ENCODE data around the gene NT5C.

Gene NT5C

GRCh38 chr17:75096082-75096625 lies 35.4 kb downstream of the NT5C start:
- Histone ChIP-seq H3K27ac (no peak overlapping the region), H3K4me3 (no peak overlapping the region), H3K27me3 (no peaks in the 10 kb centered on the region), H3K36me3 (peaks cover 0 to 16% (median 0%) of the 10 kb centered on the region in 3 donors), H3K4me1 (peaks cover 0 to 33% (median 3%) of the 10 kb centered on the region in 4 donors), H3K9me3 (no peaks in the 10 kb centered on the region)
- intact Hi-C loops (cut with DNase I; ENCODE audit: low total_unique reads), result no loop called here
- peak; percentile 60 to 78 for DNase-seq
- TF ChIP-seq, protein P1, sequence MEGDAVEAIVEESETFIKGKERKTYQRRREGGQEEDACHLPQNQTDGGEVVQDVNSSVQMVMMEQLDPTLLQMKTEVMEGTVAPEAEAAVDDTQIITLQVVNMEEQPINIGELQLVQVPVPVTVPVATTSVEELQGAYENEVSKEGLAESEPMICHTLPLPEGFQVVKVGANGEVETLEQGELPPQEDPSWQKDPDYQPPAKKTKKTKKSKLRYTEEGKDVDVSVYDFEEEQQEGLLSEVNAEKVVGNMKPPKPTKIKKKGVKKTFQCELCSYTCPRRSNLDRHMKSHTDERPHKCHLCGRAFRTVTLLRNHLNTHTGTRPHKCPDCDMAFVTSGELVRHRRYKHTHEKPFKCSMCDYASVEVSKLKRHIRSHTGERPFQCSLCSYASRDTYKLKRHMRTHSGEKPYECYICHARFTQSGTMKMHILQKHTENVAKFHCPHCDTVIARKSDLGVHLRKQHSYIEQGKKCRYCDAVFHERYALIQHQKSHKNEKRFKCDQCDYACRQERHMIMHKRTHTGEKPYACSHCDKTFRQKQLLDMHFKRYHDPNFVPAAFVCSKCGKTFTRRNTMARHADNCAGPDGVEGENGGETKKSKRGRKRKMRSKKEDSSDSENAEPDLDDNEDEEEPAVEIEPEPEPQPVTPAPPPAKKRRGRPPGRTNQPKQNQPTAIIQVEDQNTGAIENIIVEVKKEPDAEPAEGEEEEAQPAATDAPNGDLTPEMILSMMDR (IDR thresholded peaks at IDR 0.05), result no peak

DNA sequence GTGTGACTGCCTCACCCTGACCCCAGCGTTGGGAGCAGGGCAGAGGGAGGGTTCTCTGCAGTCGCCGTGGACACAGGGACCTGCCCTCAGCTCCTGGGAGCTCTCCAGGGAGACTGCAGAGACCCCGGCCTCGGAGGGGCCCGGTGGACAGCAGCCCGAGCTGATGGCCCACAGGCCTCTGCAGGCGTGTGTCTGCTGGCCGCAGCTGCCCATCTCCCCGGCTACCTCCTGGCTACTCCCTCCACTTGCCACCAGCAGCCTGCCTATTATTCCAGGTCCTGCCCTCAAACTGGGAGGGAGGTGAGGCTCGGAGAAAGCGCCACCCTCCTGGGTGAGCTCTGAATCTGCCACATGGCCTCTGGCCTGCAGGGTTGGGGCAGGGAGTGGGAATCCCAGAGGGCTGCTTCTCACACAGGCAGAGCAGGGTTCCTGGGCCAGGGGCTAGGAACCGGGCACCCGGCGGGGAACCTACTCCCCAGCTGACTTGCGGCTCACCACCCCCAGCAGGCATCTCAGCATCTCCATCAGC lies 36.6 kb downstream of the NT5C start:
- no peak for DNase-seq

GRCh38 chr17:75093548-75094158 lies 37.9 kb downstream of the NT5C start:
- Histone ChIP-seq H3K4me3 (no peak overlapping the region), H3K36me3 (no peaks in the 10 kb centered on the region), H3K27ac (no peak overlapping the region), H3K27me3 (no peaks in the 10 kb centered on the region), H3K4me1 (peaks cover 0 to 41% (median 5%) of the 10 kb centered on the region in 4 donors), H3K9me3 (no peaks in the 10 kb centered on the region)
- intact Hi-C loops (cut with DNase I; ENCODE audit: low total_unique reads), result no loop called here
- no peak for DNase-seq
- TF ChIP-seq, protein P1 (IDR thresholded peaks at IDR 0.05), result no peak

More for the DNA sequence above, 36.6 kb downstream of the NT5C start:
- Histone ChIP-seq H3K4me1 (peaks cover 0 to 37% (median 3%) of the 10 kb centered on the region in 4 donors), H3K27ac (no peak overlapping the region), H3K4me3 (no peak overlapping the region), H3K27me3 (no peaks in the 10 kb centered on the region), H3K36me3 (peaks cover 0 to 6% (median 0%) of the 10 kb centered on the region in 3 donors), H3K9me3 (no peaks in the 10 kb centered on the region)
- intact Hi-C loops (cut with DNase I; ENCODE audit: low total_unique reads), result no loop called here
- TF ChIP-seq, protein P1 (IDR thresholded peaks at IDR 0.05), result no peak

GRCh38 chr17:75091855-75092327 lies 39.7 kb downstream of the NT5C start:
- Histone ChIP-seq H3K4me3 (no peak overlapping the region), H3K27ac (no peak overlapping the region), H3K4me1 (peaks cover 0 to 57% (median 18%) of the 10 kb centered on the region in 4 donors), H3K27me3 (peaks cover 0 to 8% of the 10 kb centered on the region in 2 donors), H3K9me3 (no peaks in the 10 kb centered on the region), H3K36me3 (no peaks in the 10 kb centered on the region)
- DNase-seq, result no peak
- TF ChIP-seq, protein P1 (IDR thresholded peaks at IDR 0.05), result no peak
- intact Hi-C loops (cut with DNase I; ENCODE audit: low total_unique reads), result no loop called here

DNA sequence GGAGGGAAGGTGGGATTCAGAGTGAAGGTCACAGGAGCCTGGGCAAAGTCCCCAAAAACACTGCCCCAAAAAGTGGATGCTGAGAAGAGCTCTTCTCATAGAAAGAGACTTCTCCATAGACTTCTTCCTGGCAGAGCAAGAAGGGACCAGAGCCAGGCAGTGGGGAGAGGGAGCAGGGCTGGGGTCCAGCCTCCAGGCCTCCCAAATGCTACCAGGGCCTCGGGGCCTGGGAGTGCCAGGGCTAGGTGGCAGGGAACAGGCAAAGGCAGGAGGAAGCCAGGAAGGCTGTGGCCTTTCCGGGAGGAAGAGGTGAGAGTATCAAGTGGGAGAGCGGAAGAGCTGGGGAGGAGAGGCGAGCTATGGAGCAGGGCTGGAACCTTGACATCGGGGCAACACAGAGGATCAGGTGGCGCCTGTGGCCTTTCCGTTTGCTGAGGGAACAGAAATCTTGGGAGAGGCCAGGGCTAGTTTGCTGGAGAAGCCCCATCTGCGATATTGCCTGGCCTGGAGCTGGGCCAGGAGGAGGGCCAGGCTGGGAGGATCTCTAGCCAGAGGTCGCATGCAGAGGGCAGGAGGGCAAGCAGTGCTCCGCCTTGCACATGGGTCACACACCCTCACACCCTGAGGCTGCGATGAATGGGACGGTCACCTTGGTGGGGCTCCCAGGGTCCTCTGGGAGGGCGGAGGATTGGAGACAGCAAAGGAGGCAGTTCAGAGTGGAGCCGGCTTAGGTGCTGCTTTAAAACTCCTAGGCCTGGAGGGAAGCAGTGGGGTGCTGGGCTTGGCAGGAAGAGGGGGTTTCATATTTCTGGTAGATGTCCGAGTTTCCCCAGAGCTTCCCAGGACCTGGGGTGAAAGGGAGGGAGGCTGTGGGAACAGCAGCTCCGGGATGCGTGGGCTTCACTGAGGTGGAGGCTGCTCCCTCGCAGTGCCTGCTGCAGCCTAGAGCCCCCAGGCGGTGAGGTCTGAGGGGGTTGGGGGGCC lies 40.4 kb downstream of the NT5C start:
- TF ChIP-seq, protein P1 (IDR thresholded peaks at IDR 0.05), result no peak
- H3K4me1 ChIP-seq, result peaks cover 0 to 52% (median 17%) of the 10 kb centered on the region in 4 donors
- no peak overlapping the region for H3K4me3 ChIP-seq
- no peaks in the 10 kb centered on the region for H3K9me3 ChIP-seq
- H3K27me3 ChIP-seq, result peaks cover 0 to 8% of the 10 kb centered on the region in 2 donors
- intact Hi-C loops (cut with DNase I; ENCODE audit: low total_unique reads), result no loop called here
- H3K36me3 ChIP-seq, result no peaks in the 10 kb centered on the region
- no peak for DNase-seq
- no peak overlapping the region for H3K27ac ChIP-seq
